HCT116 (cell line): Measurements from ENCODE around the gene SLC25A22. TPM values are rescaled to one million over a fixed set of nuclear protein-coding genes. Genes with fewer than 3 reads are reported as not detected.

ENCODE experiments used
- ATAC-seq: fragments of 200-7000 bp; cut with Tn5 transposase; 2 replicates; pipeline ENCODE4 v1.9.1; 2020; ENCODE audit warnings: mild to moderate bottlenecking, moderate library complexity
- BruUV-seq: library from RNA; stranded (reverse); fragments of 400-500 nt; replicated peaks from 2 replicates; lab custom pipeline; 2021; lab: Mats Ljungman, UMichigan
- CTCF ChIA-PET: fragments of 300-600 bp; sonication (Branson Sonifier 250); formaldehyde crosslinking; loops from one replicate; lab custom pipeline; 2021; ENCODE audit warnings: antibody characterized with exemption; lab: Charles Lee
- POLR2A ChIA-PET: fragments of 300-600, 350-600 bp; sonication (Branson Sonifier 250); formaldehyde crosslinking; loops from one replicate; lab custom pipeline; 2021; ENCODE audit warnings: antibody characterized with exemption; lab: Charles Lee
- RAD21 ChIA-PET, 2 experiments: fragments of 300-600 bp; sonication (Branson Sonifier 250); formaldehyde crosslinking; loops; one replicate each; lab custom pipeline; 2023; ENCODE audit warnings: low total read pairs in 2 of 2; ENCODE audit not compliant: uncharacterized antibody in 2 of 2, unreplicated experiment in 2 of 2, low non-redundant PET in 1 of 2; lab: Charles Lee
- DNase-seq: peaks from one replicate; pipeline ENCODE4 v3.0.0-alpha.2; 2010; ENCODE audit warnings: low read depth, low spot score
- H2AFZ ChIP-seq: fragments of 200-600 bp; shearing (Covaris generic), sonication (generic); 2 replicates; pipeline ENCODE4 v1.6.1; 2017; ENCODE audit warnings: low read depth, mixed run types, mixed read lengths, antibody characterized with exemption, low read length; ENCODE audit not compliant: poor library complexity, severe bottlenecking
- H3K27ac ChIP-seq: 2 replicates; pipeline ENCODE4 v1.5.1; 2012; ENCODE audit warnings: low read depth, low read length
- H3K27me3 ChIP-seq: fragments of 200-600 bp; sonication (generic); 2 replicates; pipeline ENCODE4 v1.6.1; 2016; ENCODE audit warnings: mixed run types, low read length, mixed read lengths; ENCODE audit not compliant: insufficient read depth
- H3K36me3 ChIP-seq, 2 experiments: fragments of 200-500 bp in 1 of 2; fragments of 200-600 bp in 1 of 2; sonication (Bioruptor generic) in 1 of 2; sonication (generic) in 1 of 2; 2 replicates each; pipeline versions ENCODE4 v1.5.1 to v1.6.1; 2014 to 2016; ENCODE audit warnings: low read length in 2 of 2, inconsistent platforms in 1 of 2, mixed read lengths in 1 of 2, mixed run types in 1 of 2; ENCODE audit not compliant: insufficient read depth in 2 of 2, control insufficient read depth in 1 of 2
- H3K4me1 ChIP-seq, 2 experiments: fragments of 200-600 bp in 1 of 2; sonication (generic) in 1 of 2; 2 replicates each; pipeline versions ENCODE4 v1.5.1 to v1.6.1; 2012 to 2017; ENCODE audit warnings: low read length in 2 of 2, inconsistent platforms in 1 of 2, mild to moderate bottlenecking in 1 of 2, mixed read lengths in 1 of 2, mixed run types in 1 of 2, moderate library complexity in 1 of 2; ENCODE audit not compliant: insufficient read depth in 2 of 2, control insufficient read depth in 1 of 2
- H3K4me2 ChIP-seq: fragments of 200-600 bp; sonication (generic); 2 replicates; pipeline ENCODE4 v1.6.1; 2017; ENCODE audit warnings: mixed run types, low read length, mixed read lengths
- H3K4me3 ChIP-seq, 2 experiments: fragments of 200-600 bp in 1 of 2; sonication (generic) in 1 of 2; replicated peaks in 1 of 2; 2 replicates each; pipeline ENCODE4 v1.5.1; 2011 to 2016; ENCODE audit warnings: low read length in 2 of 2, control low read depth in 1 of 2, low read depth in 1 of 2, mild to moderate bottlenecking in 1 of 2, mixed read lengths in 1 of 2, mixed run types in 1 of 2
- H3K79me2 ChIP-seq: fragments of 200-600 bp; sonication (generic); 2 replicates; pipeline ENCODE4 v1.6.1; 2017; ENCODE audit warnings: mild to moderate bottlenecking, mixed run types, low read length, moderate library complexity, mixed read lengths; ENCODE audit not compliant: insufficient read depth
- H3K9ac ChIP-seq: fragments of 200-600 bp; sonication (generic); 2 replicates; pipeline ENCODE4 v1.6.1; 2016; ENCODE audit warnings: low read length, mixed read lengths
- H3K9me2 ChIP-seq: fragments of 200-600 bp; sonication (generic), shearing (Covaris generic); 2 replicates; pipeline ENCODE4 v1.6.1; 2017; ENCODE audit warnings: mixed run types, mild to moderate bottlenecking, moderate library complexity; ENCODE audit not compliant: insufficient read depth
- H3K9me3 ChIP-seq, 2 experiments: fragments of 200-500 bp in 1 of 2; fragments of 200-600 bp in 1 of 2; sonication (Bioruptor generic) in 1 of 2; sonication (generic) in 1 of 2; 2 replicates each; pipeline ENCODE4 v1.6.1; 2014 to 2017; ENCODE audit warnings: low read length in 2 of 2, mixed read lengths in 2 of 2, inconsistent platforms in 1 of 2, low read depth in 1 of 2, mild to moderate bottlenecking in 1 of 2, mixed run types in 1 of 2, moderate library complexity in 1 of 2; ENCODE audit not compliant: control insufficient read depth in 1 of 2, insufficient read depth in 1 of 2
- H4K20me1 ChIP-seq: fragments of 200-600 bp; sonication (generic), shearing (Covaris generic); 2 replicates; pipeline ENCODE4 v1.6.1; 2017; ENCODE audit warnings: mixed run types, mild to moderate bottlenecking, moderate library complexity; ENCODE audit not compliant: insufficient read depth
- CTCF ChIP-seq, 3 experiments: fragments of 200-600 bp in 1 of 3; sonication (generic) in 1 of 3; IDR thresholded peaks in 2 of 3; conservative IDR thresholded peaks in 1 of 3; 2 replicates each; pipeline ENCODE4 v1.5.1; 2012 to 2017; ENCODE audit warnings: low read depth in 2 of 3, low read length in 2 of 3, antibody characterized with exemption in 1 of 3, borderline replicate concordance in 1 of 3, control low read depth in 1 of 3, mild to moderate bottlenecking in 1 of 3, mixed read lengths in 1 of 3, mixed run types in 1 of 3, moderate library complexity in 1 of 3; ENCODE audit not compliant: insufficient read depth in 1 of 3
- EGR1 ChIP-seq: IDR thresholded peaks from 2 replicates; pipeline ENCODE4 v1.6.1; 2012; ENCODE audit warnings: low read depth
- ELF1 ChIP-seq: IDR thresholded peaks from 2 replicates; pipeline ENCODE4 v1.6.1; 2012; ENCODE audit warnings: low read depth, borderline replicate concordance
- EZH2phosphoT487 ChIP-seq: fragments of 200-600 bp; IDR thresholded peaks from 2 replicates; pipeline ENCODE4 v1.6.1; 2018; ENCODE audit warnings: antibody characterized with exemption, borderline replicate concordance
- JUND ChIP-seq: IDR thresholded peaks from 2 replicates; pipeline ENCODE4 v1.6.1; 2012
- POLR2A ChIP-seq: IDR thresholded peaks from 2 replicates; pipeline ENCODE4 v1.7.0; 2011; ENCODE audit warnings: borderline replicate concordance; ENCODE audit not compliant: insufficient read depth, insufficient read length; ENCODE audit errors: extremely low read depth
- POLR2AphosphoS5 ChIP-seq: IDR thresholded peaks from 2 replicates; pipeline ENCODE4 v1.6.1; 2011; ENCODE audit warnings: mild to moderate bottlenecking, low read depth, low read length, moderate library complexity
- SIN3A ChIP-seq: IDR thresholded peaks from 2 replicates; pipeline ENCODE4 v1.6.1; 2012; ENCODE audit warnings: low read depth
- SRF ChIP-seq: IDR thresholded peaks from 2 replicates; pipeline ENCODE4 v1.6.1; 2012; ENCODE audit warnings: low read depth
- ZNF274 ChIP-seq: fragments of 200-500 bp; sonication (Bioruptor generic); IDR thresholded peaks from 2 replicates; pipeline ENCODE4 v1.6.1; 2014; ENCODE audit warnings: mild to moderate bottlenecking, low read depth, low read length, inconsistent platforms
- intact Hi-C: fragments of 100-400 bp; cut with micrococcal nuclease; formaldehyde crosslinking; loops from 2 replicates; pipeline ENCODE4 v1.10.0; 2022
- total RNA-seq: library from RNA; stranded (reverse); gene quantifications from one replicate; pipeline ENCODE4 v1.2.1, GENCODE V29; 2021; ENCODE audit not compliant: unreplicated experiment

The SLC25A22 gene
- total RNA-seq, 1 experiment from 2014 or later: 62.0 TPM

- H3K79me2 ChIP-seq: peaks cover 4% of the 10 kb centered on the region
- peaks cover 17 to 46% of the 10 kb centered on the region in 2 experiments for H3K4me1 ChIP-seq
- intact Hi-C loops: no loop called here
- no peak overlapping the region for H2AFZ ChIP-seq
- H3K27me3 ChIP-seq: no peaks in the 10 kb centered on the region
- H3K9ac ChIP-seq: no peak overlapping the region
- ChIA-PET CTCF (no interaction called here), RAD21 (no interaction called here), POLR2A (interaction anchor here (0.8 kb wide), 1 partner anchor 77 kb away, joined by 3 read pairs; no protein-coding TSS in a partner anchor)
- no peaks in the 10 kb centered on the region for H3K9me2 ChIP-seq
- BruUV-seq: no TSS peak
- no peak overlapping the region for H3K4me3 ChIP-seq
- no peaks in the 10 kb centered on the region for H4K20me1 ChIP-seq
- no peaks in the 10 kb centered on the region for H3K9me3 ChIP-seq
- no peak for DNase-seq
- H3K27ac ChIP-seq: no peak overlapping the region
- ATAC-seq: no peak
- TF ChIP-seq CTCF (IDR thresholded peaks at IDR 0.05 in 2 of 3, conservative IDR thresholded peaks at IDR 0.05 in 1 of 3; ENCODE audit: borderline replicate concordance in 1 of 3, insufficient read depth in 1 of 3, low read depth in 2 of 3, low read length in 2 of 3) (no peak), EGR1 (no peak), POLR2A (no peak)
- H3K4me2 ChIP-seq: peak overlapping the region; percentile 34
- H3K36me3 ChIP-seq: no peaks in the 10 kb centered on the region
These were observed 55.4 kb downstream of the SLC25A22 start for GRCh38 chr11:742571-743201.

- Histone ChIP-seq H3K36me3 (no peaks in the 10 kb centered on the region), H3K9ac (no peak overlapping the region), H3K79me2 (no peaks in the 10 kb centered on the region), H3K9me2 (no peaks in the 10 kb centered on the region), H4K20me1 (no peaks in the 10 kb centered on the region), H3K4me2 (peak overlapping the region; percentile 34), H3K4me3 (no peak overlapping the region), H3K27ac (no peak overlapping the region), H3K27me3 (no peaks in the 10 kb centered on the region), H3K9me3 (no peaks in the 10 kb centered on the region), H3K4me1 (peaks cover 17 to 48% of the 10 kb centered on the region in 2 experiments), H2AFZ (no peak overlapping the region)
- intact Hi-C loops: no loop called here
- ChIA-PET CTCF (no interaction called here), RAD21 (no interaction called here), POLR2A (no interaction called here)
- TF ChIP-seq ELF1: no peak
- TF ChIP-seq SRF: no peak
- TF ChIP-seq SIN3A: no peak
- no peak for TF ChIP-seq JUND
- TF ChIP-seq POLR2AphosphoS5: no peak
- TF ChIP-seq ZNF274: no peak
- no peak for TF ChIP-seq EZH2phosphoT487
- no TSS peak for BruUV-seq
- no peak for ATAC-seq
- DNase-seq: no peak
These were observed 55.9 kb downstream of the SLC25A22 start for GRCh38 chr11:742156-742546.

Other genes with a start within 250 kb of the SLC25A22 start
- gene LMNTD2, start 237.5 kb downstream of the SLC25A22 start, total RNA-seq: 9.5 TPM
- 35.9 TPM for gene RASSF7, start 237.3 kb downstream of the SLC25A22 start, total RNA-seq
- 45.5 TPM for gene PHRF1, start 221.8 kb downstream of the SLC25A22 start, total RNA-seq
- 15.2 TPM for gene IRF7, start 182.3 kb downstream of the SLC25A22 start, total RNA-seq
- not detected for gene CDHR5, start 173.3 kb downstream of the SLC25A22 start, total RNA-seq
- gene SCT, start 171.1 kb downstream of the SLC25A22 start, total RNA-seq: not detected
- 2.4 TPM for gene DRD4, start 161.0 kb downstream of the SLC25A22 start, total RNA-seq
- gene DEAF1, start 103.1 kb downstream of the SLC25A22 start, total RNA-seq: 33.9 TPM
- 18.4 TPM for gene TMEM80, start 102.5 kb downstream of the SLC25A22 start, total RNA-seq
- gene EPS8L2, start 92.0 kb downstream of the SLC25A22 start, total RNA-seq: 157 TPM
- gene TALDO1, start 50.8 kb downstream of the SLC25A22 start, total RNA-seq: 242 TPM
- 88.7 TPM for gene GATD1, start 20.8 kb downstream of the SLC25A22 start, total RNA-seq
- gene CEND1, start 8.2 kb downstream of the SLC25A22 start, total RNA-seq: 0.27 TPM
- 41.5 TPM for gene PIDD1, start 7.0 kb upstream of the SLC25A22 start, total RNA-seq
- gene RPLP2, start 11.7 kb upstream of the SLC25A22 start, total RNA-seq: 3,615 TPM
- 124 TPM for gene PNPLA2, start 20.6 kb upstream of the SLC25A22 start, total RNA-seq
- 11.8 TPM for gene CRACR2B, start 29.6 kb upstream of the SLC25A22 start, total RNA-seq
- gene CD151, start 34.7 kb upstream of the SLC25A22 start, total RNA-seq: 296 TPM
- 211 TPM for gene POLR2L, start 44.2 kb upstream of the SLC25A22 start, total RNA-seq
- gene TSPAN4, start 44.6 kb upstream of the SLC25A22 start, total RNA-seq: 50.3 TPM
- gene CHID1, start 112.5 kb upstream of the SLC25A22 start, total RNA-seq: 102 TPM
- gene AP2A2, start 127.6 kb upstream of the SLC25A22 start, total RNA-seq: 55.5 TPM
- gene MUC6, start 238.4 kb upstream of the SLC25A22 start, total RNA-seq: 0.02 TPM